Neural cell (in vitro differentiated cells): ENCODE measurements around the gene TMOD2. TPM values are rescaled to one million over a fixed set of nuclear protein-coding genes. Genes with fewer than 3 reads are reported as not detected.

ENCODE experiments used
- H2AFZ ChIP-seq: fragments of 200-600, 300-800 bp; sonication (generic), shearing (Covaris generic); 2 replicates; pipeline ENCODE4 v1.6.0; 2014; ENCODE audit warnings: low read depth, mild to moderate bottlenecking, antibody characterized with exemption, low read length, moderate library complexity
- H3F3A ChIP-seq: fragments of 200-600 bp; shearing (Covaris generic); 2 replicates; pipeline ENCODE4 v1.6.1; 2016; ENCODE audit warnings: mild to moderate bottlenecking, moderate library complexity, mixed read lengths, antibody characterized with exemption, low read length; ENCODE audit not compliant: insufficient read depth, poor library complexity, severe bottlenecking
- H3K27ac ChIP-seq: fragments of 200-600, 300-800 bp; sonication (generic), shearing (Covaris generic); 2 replicates; pipeline ENCODE4 v1.5.1; 2014; ENCODE audit warnings: mild to moderate bottlenecking, low read length, moderate library complexity
- H3K27me3 ChIP-seq: fragments of 300-800, 200-600 bp; sonication (generic), shearing (Covaris generic); 2 replicates; pipeline ENCODE4 v1.6.0; 2014; ENCODE audit warnings: mild to moderate bottlenecking, low read depth, low read length, moderate library complexity; ENCODE audit not compliant: insufficient read depth
- H3K36me3 ChIP-seq: fragments of 300-800, 200-600 bp; sonication (generic), shearing (Covaris generic); 2 replicates; pipeline ENCODE4 v1.5.1; 2014; ENCODE audit warnings: mild to moderate bottlenecking, antibody characterized with exemption, low read length, moderate library complexity; ENCODE audit not compliant: insufficient read depth
- H3K4me2 ChIP-seq: fragments of 300-800, 200-600 bp; sonication (generic), shearing (Covaris generic); 2 replicates; pipeline ENCODE4 v1.6.0; 2014; ENCODE audit warnings: mild to moderate bottlenecking, low read length
- H3K4me3 ChIP-seq: fragments of 300-800, 200-600 bp; sonication (generic), shearing (Covaris generic); 2 replicates; pipeline ENCODE4 v1.5.1; 2014; ENCODE audit warnings: mild to moderate bottlenecking, low read length, moderate library complexity
- H3K79me2 ChIP-seq: fragments of 200-600 bp; shearing (Covaris generic); replicated peaks from 2 replicates; pipeline ENCODE4 v1.6.0; 2014; ENCODE audit warnings: mild to moderate bottlenecking, low read length, moderate library complexity; ENCODE audit not compliant: insufficient read depth
- H3K9ac ChIP-seq: fragments of 300-800, 200-600 bp; sonication (generic), shearing (Covaris generic); 2 replicates; pipeline ENCODE4 v1.6.1; 2016; ENCODE audit warnings: mild to moderate bottlenecking, low read length, mixed read lengths
- H3K9me2 ChIP-seq: fragments of 200-600 bp; shearing (Covaris generic); 2 replicates; pipeline ENCODE4 v1.6.1; 2016; ENCODE audit warnings: mild to moderate bottlenecking, low read length, mixed read lengths; ENCODE audit not compliant: insufficient read depth
- H3K9me3 ChIP-seq: fragments of 200-600, 300-800 bp; sonication (generic), shearing (Covaris generic); 2 replicates; pipeline ENCODE4 v1.6.1; 2016; ENCODE audit warnings: mild to moderate bottlenecking, mixed run types, low read length, moderate library complexity, mixed read lengths
- H4K20me1 ChIP-seq: fragments of 200-600 bp; shearing (Covaris generic); 2 replicates; pipeline ENCODE4 v1.6.1; 2016; ENCODE audit warnings: mild to moderate bottlenecking, mixed run types; ENCODE audit not compliant: insufficient read depth
- EP300 ChIP-seq: fragments of 450-650 bp; conservative IDR thresholded peaks from 2 replicates; pipeline ENCODE4 v1.6.1; 2014; ENCODE audit warnings: antibody characterized with exemption, mild to moderate bottlenecking, moderate library complexity; ENCODE audit not compliant: poor library complexity, severe bottlenecking
- EZH2 ChIP-seq: fragments of 200-600, 300-800 bp; shearing (Covaris generic), sonication (generic); IDR thresholded peaks from 2 replicates; pipeline ENCODE4 v1.6.1; 2014; ENCODE audit warnings: antibody characterized with exemption, low read length, borderline replicate concordance, mild to moderate bottlenecking; ENCODE audit not compliant: insufficient read depth, poor library complexity, severe bottlenecking
- MXI1 ChIP-seq: fragments of 450-650 bp; conservative IDR thresholded peaks from 2 replicates; pipeline ENCODE4 v1.6.1; 2014; ENCODE audit warnings: antibody characterized with exemption, mild to moderate bottlenecking; ENCODE audit not compliant: poor library complexity, severe bottlenecking
- POLR2AphosphoS5 ChIP-seq: IDR thresholded peaks from 2 replicates; pipeline ENCODE4 v1.6.1; 2012
- RAD21 ChIP-seq: fragments of 450-650 bp; conservative IDR thresholded peaks from 2 replicates; pipeline ENCODE4 v1.6.1; 2014; ENCODE audit warnings: antibody characterized with exemption, mild to moderate bottlenecking, moderate library complexity
- SMC3 ChIP-seq: fragments of 450-650 bp; conservative IDR thresholded peaks from 2 replicates; pipeline ENCODE4 v1.6.1; 2014; ENCODE audit warnings: antibody characterized with exemption, mild to moderate bottlenecking, moderate library complexity; ENCODE audit not compliant: poor library complexity
- TAF1 ChIP-seq: IDR thresholded peaks from 2 replicates; pipeline ENCODE4 v1.6.1; 2012; ENCODE audit warnings: low read depth
- polyA plus RNA-seq: library from polyadenylated mRNA; depleted of rRNA; stranded (reverse); fragments of >200 nt; gene quantifications from 2 replicates; pipeline ENCODE4 v1.2.3, GENCODE V29; 2014
- TF ChIP-seq, protein P1 (sequence below): fragments of 450-650 bp; IDR thresholded peaks from 2 replicates; pipeline ENCODE4 v1.5.1; 2014; ENCODE audit warnings: antibody characterized with exemption, mild to moderate bottlenecking, moderate library complexity; ENCODE audit not compliant: poor library complexity, severe bottlenecking
- TF ChIP-seq, protein P2 (sequence below): IDR thresholded peaks from 2 replicates; pipeline ENCODE4 v1.6.1; 2012; ENCODE audit warnings: borderline replicate concordance

The TMOD2 gene
- polyA plus RNA-seq, 1 donor from 2014 or later: 79.9 TPM

DNA sequence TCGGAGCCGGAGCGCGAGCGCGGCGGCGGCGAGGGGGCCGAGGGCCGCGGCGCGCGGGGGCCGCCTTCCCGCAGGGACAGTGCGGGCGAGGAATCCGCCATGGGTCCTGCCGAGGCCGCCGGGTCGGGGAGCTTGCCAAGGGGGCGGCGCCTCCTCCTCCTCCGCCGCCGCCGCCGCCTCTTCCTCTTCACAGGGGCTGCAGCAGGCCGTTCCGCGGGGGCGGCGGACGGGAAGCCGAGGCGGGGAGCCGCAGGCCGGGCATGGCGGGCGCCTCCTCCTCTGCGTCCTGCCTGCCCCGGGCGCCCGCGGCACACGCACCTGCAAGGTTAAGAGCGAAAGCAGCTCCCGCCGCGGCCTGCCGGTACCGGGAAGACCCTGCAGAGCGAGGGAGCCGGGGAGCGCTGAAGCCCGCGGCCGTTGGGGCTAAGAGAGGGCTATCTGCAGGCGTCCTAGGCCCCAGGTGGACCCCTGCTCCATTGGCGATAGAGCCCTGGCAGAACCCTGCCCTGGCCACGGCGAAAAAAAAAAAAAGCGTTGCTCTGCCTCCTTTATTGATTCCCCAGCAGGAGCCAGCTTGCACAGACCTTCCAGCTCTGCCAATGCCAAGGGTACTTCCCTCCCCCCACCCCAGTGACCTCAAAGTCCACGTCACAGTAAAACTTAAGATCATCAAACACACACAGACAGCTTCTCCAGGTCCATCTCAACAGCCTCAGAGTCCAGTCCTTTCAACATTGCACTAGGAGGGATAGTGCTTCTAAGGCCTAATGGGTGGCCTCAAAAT, 13.7 kb upstream of the TMOD2 start, which contains the start of gene LYSMD2:
TSS of gene LYSMD2 (minus strand) at position 134 of the 784 bp plus-strand sequence. CDS start at position 101, 33 bp downstream.
- Histone ChIP-seq H2AFZ (peak within 1 kb of the TSS; percentile 7), H3K27ac (peak within 1 kb of the TSS; percentile 18)
- TF ChIP-seq EP300: no peak
- no peak for TF ChIP-seq TAF1
- TF ChIP-seq, protein P1, sequence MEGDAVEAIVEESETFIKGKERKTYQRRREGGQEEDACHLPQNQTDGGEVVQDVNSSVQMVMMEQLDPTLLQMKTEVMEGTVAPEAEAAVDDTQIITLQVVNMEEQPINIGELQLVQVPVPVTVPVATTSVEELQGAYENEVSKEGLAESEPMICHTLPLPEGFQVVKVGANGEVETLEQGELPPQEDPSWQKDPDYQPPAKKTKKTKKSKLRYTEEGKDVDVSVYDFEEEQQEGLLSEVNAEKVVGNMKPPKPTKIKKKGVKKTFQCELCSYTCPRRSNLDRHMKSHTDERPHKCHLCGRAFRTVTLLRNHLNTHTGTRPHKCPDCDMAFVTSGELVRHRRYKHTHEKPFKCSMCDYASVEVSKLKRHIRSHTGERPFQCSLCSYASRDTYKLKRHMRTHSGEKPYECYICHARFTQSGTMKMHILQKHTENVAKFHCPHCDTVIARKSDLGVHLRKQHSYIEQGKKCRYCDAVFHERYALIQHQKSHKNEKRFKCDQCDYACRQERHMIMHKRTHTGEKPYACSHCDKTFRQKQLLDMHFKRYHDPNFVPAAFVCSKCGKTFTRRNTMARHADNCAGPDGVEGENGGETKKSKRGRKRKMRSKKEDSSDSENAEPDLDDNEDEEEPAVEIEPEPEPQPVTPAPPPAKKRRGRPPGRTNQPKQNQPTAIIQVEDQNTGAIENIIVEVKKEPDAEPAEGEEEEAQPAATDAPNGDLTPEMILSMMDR: peak; percentile 21
- no peak for TF ChIP-seq RAD21
- TF ChIP-seq, protein P2, sequence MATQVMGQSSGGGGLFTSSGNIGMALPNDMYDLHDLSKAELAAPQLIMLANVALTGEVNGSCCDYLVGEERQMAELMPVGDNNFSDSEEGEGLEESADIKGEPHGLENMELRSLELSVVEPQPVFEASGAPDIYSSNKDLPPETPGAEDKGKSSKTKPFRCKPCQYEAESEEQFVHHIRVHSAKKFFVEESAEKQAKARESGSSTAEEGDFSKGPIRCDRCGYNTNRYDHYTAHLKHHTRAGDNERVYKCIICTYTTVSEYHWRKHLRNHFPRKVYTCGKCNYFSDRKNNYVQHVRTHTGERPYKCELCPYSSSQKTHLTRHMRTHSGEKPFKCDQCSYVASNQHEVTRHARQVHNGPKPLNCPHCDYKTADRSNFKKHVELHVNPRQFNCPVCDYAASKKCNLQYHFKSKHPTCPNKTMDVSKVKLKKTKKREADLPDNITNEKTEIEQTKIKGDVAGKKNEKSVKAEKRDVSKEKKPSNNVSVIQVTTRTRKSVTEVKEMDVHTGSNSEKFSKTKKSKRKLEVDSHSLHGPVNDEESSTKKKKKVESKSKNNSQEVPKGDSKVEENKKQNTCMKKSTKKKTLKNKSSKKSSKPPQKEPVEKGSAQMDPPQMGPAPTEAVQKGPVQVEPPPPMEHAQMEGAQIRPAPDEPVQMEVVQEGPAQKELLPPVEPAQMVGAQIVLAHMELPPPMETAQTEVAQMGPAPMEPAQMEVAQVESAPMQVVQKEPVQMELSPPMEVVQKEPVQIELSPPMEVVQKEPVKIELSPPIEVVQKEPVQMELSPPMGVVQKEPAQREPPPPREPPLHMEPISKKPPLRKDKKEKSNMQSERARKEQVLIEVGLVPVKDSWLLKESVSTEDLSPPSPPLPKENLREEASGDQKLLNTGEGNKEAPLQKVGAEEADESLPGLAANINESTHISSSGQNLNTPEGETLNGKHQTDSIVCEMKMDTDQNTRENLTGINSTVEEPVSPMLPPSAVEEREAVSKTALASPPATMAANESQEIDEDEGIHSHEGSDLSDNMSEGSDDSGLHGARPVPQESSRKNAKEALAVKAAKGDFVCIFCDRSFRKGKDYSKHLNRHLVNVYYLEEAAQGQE: no peak
- no peak for TF ChIP-seq SMC3
- peak; percentile 20 for TF ChIP-seq POLR2AphosphoS5
- no peak for TF ChIP-seq EZH2
- TF ChIP-seq MXI1: peak; percentile 44

DNA sequence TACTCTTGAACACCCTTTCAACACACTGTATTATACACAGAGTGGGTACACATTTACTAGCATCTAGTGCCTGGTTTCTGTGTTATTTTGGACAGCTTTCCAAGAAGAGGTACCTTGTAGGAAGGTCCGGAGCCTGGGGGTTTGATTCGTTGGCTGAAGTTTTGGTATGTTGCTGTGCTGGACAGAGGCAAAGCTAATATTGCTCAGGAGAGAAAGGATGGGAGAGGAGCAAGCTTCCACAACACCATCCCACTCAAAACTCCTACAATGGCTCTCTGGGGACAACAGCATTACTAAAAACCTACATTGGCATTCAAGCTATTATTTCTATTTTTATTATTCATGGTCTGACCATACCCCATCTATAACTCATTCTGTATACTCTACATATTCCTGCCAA, 12.8 kb upstream of the TMOD2 start:
- no peak overlapping the region for H3K27ac ChIP-seq

More for the DNA sequence above, 13.7 kb upstream of the TMOD2 start, which contains the start of gene LYSMD2:
- Histone ChIP-seq H3K9ac (peak within 1 kb of the TSS; percentile 70), H3K79me2 (no peaks in the 10 kb centered on the region), H3K36me3 (no peaks in the 10 kb centered on the region), H3F3A (no peaks in the 10 kb centered on the region), H3K27me3 (peaks cover 13% of the 10 kb centered on the region), H3K9me2 (no peaks in the 10 kb centered on the region), H3K4me2 (peak within 1 kb of the TSS; percentile 90), H4K20me1 (no peaks in the 10 kb centered on the region), H3K9me3 (no peaks in the 10 kb centered on the region), H3K4me3 (peak within 1 kb of the TSS; percentile 71)

More for the DNA sequence above, 12.8 kb upstream of the TMOD2 start:
- Histone ChIP-seq H2AFZ (no peak overlapping the region), H3K4me3 (peak overlapping the region; percentile 71), H3K36me3 (no peaks in the 10 kb centered on the region), H3K79me2 (no peaks in the 10 kb centered on the region), H3K9ac (no peak overlapping the region), H3K27me3 (peaks cover 13% of the 10 kb centered on the region), H4K20me1 (no peaks in the 10 kb centered on the region), H3K4me2 (no peak overlapping the region), H3K9me3 (no peaks in the 10 kb centered on the region), H3F3A (no peaks in the 10 kb centered on the region), H3K9me2 (no peaks in the 10 kb centered on the region)
- TF ChIP-seq RAD21 (no peak), MXI1 (no peak), POLR2AphosphoS5 (no peak), SMC3 (no peak), EP300 (no peak), EZH2 (no peak), TAF1 (no peak)
- TF ChIP-seq, protein P1: no peak
- TF ChIP-seq, protein P2: no peak
